ENCODE results near the gene BCL2.

BCL2 gene

GRCh38 chr18:63284827-63285733, 34.5 kb downstream of the BCL2 start:
- no peak for DNase-seq

DNA sequence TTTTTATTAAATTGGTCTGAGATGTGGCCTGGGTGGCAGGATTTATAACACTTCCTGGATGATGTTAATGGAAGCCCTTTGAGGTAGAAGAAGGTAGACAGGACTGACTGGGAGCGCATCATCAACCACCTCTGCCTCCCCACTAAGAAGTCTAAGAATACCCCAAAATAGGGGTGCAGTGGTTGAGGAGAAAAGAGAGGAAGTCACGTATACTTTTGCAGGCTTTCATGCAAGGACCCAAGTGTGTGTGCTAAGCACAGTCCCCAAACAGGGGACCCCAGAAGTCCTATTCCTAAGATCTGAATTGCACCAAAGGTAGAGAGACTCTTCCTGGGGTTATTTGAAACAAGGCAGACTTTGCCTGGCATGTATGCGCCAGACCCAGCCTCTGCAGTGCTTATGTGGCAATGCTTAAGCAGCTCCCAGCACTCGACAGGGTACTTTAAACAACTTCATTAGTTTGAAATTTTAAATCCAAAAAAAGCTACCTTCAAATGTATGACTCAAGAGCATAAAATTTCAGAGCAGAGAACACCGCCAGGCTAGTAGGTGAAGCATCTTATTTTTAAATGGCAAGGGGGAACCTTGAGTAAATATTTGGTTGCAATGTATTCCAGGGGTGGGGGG, 35.3 kb downstream of the BCL2 start:
- no peak for DNase-seq

DNA sequence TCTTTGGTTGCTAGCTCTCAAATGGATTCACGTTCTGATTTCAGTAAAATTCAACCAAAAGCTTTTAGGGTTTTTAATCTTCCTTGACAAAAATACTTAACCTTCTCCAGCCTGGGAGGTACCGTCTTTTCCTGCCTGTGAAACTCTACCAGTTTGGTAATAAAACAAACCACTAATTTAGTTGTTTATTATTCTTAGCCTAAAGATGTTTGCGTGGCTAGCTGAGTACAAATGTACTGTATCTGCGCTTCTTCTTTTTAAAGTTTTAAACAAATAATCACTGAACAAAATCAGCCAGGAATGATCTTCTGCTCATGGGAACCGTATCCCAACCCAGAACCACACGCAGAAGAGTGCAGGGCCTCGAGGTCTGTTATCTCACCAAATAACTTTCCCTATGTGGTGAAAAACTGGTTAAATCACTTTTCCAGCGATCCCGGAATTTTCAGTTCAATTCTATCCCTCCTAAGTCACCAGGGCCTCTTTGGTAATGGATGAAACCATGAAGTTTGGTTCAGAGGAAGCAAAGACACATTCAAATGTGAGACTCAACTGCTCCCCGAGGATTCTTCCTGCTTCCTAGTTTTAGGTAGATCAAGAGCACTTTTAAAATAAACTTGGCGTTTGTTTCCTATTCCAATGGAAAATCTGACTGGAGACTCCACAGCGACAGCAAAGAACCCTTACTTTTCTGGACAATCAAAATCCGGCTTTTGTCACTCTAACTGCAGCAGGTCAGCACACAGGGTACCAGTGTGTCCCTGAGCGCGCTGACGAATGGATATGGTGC, 36.1 kb downstream of the BCL2 start:
- DNase-seq, result no peak

GRCh38 chr18:63282793-63283192, 36.8 kb downstream of the BCL2 start:
- DNase-seq, result no peak

- DNase-seq, result no peak
Observed at GRCh38 chr18:63273222-63273927, 46.2 kb downstream of the BCL2 start.

- DNase-seq, result no peak
Observed at GRCh38 chr18:63272638-63273037, 46.9 kb downstream of the BCL2 start.

GRCh38 chr18:63271881-63272299, 47.7 kb downstream of the BCL2 start:
- no peak for DNase-seq

- DNase-seq, result peak; percentile 3
Observed at GRCh38 chr18:63271148-63271547, 48.4 kb downstream of the BCL2 start.

DNA sequence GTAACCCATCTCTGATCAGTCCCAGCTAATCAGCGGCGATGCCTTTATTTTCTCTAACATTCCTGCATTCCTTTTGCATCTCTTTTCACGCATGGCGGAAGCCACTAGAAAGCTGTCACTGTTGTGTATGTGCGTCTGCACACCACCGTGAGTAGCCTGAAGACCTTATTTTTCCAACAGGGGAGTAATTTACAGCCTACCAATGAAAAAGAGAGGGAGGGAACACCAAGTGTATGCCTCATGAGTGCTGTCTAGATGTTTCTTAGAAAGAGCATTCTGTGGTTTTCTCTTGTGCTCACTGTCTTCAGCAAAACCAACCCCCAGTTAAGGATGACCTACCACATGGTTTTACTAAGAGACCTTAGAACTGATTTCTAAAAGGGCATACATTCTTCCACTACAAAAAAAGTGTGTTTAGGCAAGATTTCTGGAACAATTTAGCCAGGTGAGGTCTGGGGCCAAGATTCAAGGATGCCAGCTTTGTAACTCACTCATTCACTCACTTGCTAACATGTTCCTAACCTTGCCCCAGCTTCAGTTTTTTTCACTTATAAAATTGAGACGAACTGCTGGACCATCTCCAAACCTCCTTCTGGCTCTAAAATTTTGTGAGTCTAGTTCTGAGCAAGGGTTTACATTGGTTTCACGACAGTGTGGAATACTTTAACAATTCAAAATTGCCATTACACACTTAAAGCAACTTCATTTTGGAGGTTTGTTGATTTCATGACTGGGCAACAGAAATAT, 51.4 kb downstream of the BCL2 start:
- DNase-seq, result no peak

DNA sequence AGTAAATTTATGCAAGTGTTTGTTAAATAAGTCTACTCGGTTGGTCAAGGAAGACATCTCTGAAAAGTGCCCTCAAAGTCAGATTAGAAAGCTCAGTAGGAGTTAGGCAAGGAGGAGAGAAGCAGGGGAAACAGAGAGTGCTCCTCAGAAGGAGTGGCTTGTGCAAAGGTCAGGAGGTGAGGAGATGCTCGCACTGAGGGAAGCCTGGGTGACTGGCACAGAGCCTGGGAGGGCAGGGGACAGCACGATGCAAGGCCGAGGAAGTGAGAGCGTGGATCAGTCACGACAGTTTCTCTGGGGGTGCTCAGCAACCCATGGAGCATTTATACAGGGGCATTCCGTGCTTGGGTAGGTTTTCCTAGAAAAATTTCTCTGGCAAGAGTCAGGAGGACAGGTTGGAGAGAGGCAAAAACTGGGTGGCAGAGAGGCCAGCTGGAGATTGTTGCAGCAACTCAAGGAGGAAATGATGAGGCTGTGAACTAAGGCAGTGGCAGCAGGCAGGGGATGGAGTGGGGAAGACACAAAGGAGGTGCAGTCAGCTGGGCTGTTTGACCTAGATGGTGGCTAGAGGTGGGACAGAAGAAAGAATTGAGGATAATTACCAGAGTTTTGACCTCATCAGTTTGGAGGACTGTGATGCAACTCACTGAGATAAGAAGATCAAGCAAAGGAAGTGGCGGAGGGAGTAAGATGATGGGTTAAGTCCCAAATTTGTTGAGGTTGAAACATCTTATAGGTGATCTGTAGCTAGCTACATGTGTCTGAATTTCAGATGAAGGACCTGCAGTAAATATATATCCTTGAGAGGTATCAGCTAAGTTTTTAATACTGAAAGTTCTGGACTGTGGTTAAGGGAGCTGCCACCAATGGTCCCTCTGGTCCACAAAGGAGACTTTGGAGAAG, 52.4 kb downstream of the BCL2 start:
- no peak for DNase-seq

DNA sequence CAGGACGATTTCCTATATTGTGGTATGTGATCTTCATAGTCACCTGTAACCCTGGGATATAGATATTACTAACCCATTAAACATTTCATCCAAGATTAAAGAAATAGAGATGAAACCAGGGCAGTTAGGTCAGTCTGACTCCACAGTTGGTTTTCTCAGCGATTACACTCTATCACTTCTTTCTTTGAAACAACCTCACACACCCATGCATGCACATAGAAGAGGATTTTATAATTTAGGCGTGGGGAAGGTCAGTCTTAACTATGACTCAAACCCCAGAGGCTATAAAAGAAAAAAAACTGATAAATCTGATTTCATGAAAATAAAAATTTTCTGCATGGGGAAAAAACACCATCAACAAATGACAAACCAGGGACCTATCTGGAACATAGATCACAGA, 54.2 kb downstream of the BCL2 start:
- DNase-seq, result no peak

- DNase-seq, result peak; percentile 59
Observed at GRCh38 chr18:63264871-63265270, 54.7 kb downstream of the BCL2 start.

GRCh38 chr18:63263444-63263843, 56.1 kb downstream of the BCL2 start:
- no peak for DNase-seq

DNA sequence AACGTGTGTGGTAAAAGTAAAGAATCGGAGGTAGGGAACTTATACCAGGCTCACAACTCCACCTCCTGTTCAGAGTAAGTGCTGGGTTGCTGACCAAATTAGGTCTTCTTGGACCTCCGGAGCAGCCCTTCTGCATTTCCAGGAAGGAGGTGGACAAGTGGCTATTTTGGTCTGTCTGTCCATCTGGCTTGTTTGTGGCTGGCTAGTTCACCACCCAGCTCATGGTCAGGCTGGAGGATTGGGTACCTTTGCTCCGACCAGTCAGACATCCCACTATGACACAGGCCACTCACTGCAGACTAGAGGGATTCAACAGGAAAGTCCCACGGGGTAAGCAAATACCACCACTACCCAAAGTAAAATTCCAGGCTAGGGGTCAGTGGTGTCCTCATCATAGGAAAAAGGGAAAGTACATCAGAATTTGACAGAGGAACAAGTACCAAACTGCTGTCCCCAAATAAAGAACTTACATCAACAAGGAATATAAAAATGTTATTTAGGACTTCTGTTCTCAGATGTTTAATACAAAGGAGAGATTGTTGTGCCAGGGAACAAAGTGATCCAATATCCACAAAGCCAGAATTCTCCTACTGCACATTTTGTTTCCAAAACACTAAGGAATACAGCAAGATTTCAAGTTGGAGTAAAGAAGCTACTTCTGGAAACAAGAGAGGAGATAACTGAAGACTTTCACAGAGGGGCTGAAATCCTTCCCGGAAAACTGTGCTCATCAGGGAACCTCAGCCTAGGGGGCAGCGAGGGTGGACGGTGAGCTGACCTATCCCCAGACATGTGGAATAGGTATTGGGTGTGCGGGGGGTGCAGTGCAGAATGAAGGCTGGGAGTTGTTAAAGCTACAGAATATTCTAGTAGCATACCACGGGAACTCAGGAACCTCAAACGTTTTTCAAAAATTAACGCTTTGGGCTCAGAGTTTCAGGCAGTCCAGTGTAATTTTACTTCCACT, 56.9 kb downstream of the BCL2 start:
- DNase-seq, result no peak

DNA sequence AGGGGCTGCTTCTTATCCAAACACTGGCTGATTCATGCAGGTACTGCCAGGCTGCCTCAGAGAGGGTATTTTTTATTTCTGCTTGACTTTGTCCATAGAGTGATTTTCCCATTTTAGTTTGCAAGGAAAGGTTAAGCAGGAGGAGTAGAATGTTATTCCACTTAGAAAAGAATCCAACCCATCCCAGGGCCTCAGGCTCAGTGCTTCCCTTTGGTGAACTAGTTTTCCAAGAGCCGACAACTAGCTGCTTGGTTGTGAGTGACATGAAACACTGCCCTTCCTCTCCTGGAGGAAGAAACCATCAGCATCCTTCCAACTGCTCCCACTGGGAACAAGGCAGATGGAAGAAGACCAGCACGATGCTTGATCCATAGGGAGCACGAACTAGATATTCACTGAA, 58.5 kb downstream of the BCL2 start:
- no peak for DNase-seq

DNA sequence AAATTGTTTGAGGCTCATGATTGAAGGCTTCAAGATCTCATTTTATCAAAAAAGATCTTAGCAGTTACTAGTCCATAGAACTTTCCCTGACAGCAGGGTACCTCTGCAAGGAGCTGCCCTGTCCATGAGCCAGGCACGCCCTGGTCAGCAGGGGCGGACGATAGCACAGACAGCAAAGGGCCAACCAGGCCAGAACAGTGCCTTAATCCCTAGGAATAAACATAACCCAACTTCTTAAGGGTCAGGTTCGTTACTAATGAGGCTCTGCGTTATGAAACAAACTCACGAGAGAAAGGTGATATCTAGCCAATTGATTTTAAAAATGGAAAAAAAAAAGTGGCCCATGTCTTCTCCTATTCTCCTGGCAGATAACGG, 59.2 kb downstream of the BCL2 start:
- DNase-seq, result no peak

- DNase-seq, result no peak
Observed at GRCh38 chr18:63259567-63260379, 59.8 kb downstream of the BCL2 start.

GRCh38 chr18:63258749-63259566, 60.6 kb downstream of the BCL2 start:
- no peak for DNase-seq

All from NCI-H774 (cell line).